NCI-H526 treated with DMSO at 0.1 percent for 48 hours (cell line): ENCODE data around the gene ITGAV.

Experiments used
- DNase-seq: peaks from one replicate; lab custom pipeline; 2025; lab: John Stamatoyannopoulos, UW

The ITGAV gene

GRCh38 chr2:186718122-186718521 lies 128.3 kb downstream of the ITGAV start:
- no peak for DNase-seq

- no peak for DNase-seq
Observed at GRCh38 chr2:186718903-186719302, 129.0 kb downstream of the ITGAV start.

- no peak for DNase-seq
Observed at GRCh38 chr2:186721956-186722355, 132.1 kb downstream of the ITGAV start.

- no peak for DNase-seq
Observed at GRCh38 chr2:186724736-186725135, 134.9 kb downstream of the ITGAV start.

- no peak for DNase-seq
Observed at GRCh38 chr2:186725783-186726182, 135.9 kb downstream of the ITGAV start.

- no peak for DNase-seq
Observed at GRCh38 chr2:186726938-186727337, 137.1 kb downstream of the ITGAV start.

- no peak for DNase-seq
Observed at GRCh38 chr2:186728631-186729030, 138.8 kb downstream of the ITGAV start.
